GM12878 (cell line): ENCODE data around the gene BAK1. TPM values are rescaled to one million over a fixed set of nuclear protein-coding genes. Genes with fewer than 3 reads are reported as not detected.

Experiments used
- BHLHE40 ChIP-seq, 2 experiments: fragments of 450-650 bp in 1 of 2; IDR thresholded peaks; 2 replicates each; pipeline ENCODE4 v1.6.1; 2011 to 2017; ENCODE audit warnings: low read depth in 2 of 2, borderline replicate concordance in 1 of 2, improper control_type of control experiment in 1 of 2, low read length in 1 of 2, mild to moderate bottlenecking in 1 of 2
- BRCA1 ChIP-seq: IDR thresholded peaks from 2 replicates; pipeline ENCODE4 v1.6.1; 2011; ENCODE audit warnings: low read depth, low read length, improper control_type of control experiment
- GATAD2B ChIP-seq: fragments of 450-650 bp; conservative IDR thresholded peaks from 2 replicates; pipeline ENCODE4 v1.6.1; 2017; ENCODE audit warnings: low read depth, mild to moderate bottlenecking, moderate library complexity
- MEF2B ChIP-seq: fragments of 450-650 bp; IDR thresholded peaks from 2 replicates; pipeline ENCODE4 v1.6.1; 2018; ENCODE audit warnings: mild to moderate bottlenecking, moderate library complexity; ENCODE audit not compliant: partially characterized antibody, poor library complexity, severe bottlenecking
- MTA3 ChIP-seq: IDR thresholded peaks from 2 replicates; pipeline ENCODE4 v1.6.1; 2012; ENCODE audit warnings: low read length, inconsistent platforms, borderline replicate concordance
- RAD21 ChIP-seq: IDR thresholded peaks from 2 replicates; pipeline ENCODE4 v1.6.1; 2011; ENCODE audit warnings: mild to moderate bottlenecking, low read depth, low read length, moderate library complexity; ENCODE audit not compliant: insufficient read depth
- SREBF1 ChIP-seq: IDR thresholded peaks from 2 replicates; pipeline ENCODE4 v1.6.1; 2012; ENCODE audit warnings: mild to moderate bottlenecking, low read length
- ZZZ3 ChIP-seq: IDR thresholded peaks from 2 replicates; pipeline ENCODE4 v1.6.1; 2011; ENCODE audit warnings: low read depth; ENCODE audit not compliant: control insufficient read depth, insufficient read length
- polyA plus RNA-seq, 11 experiments: library from polyadenylated mRNA; depleted of rRNA in 4 of 11; unstranded in 6 of 11; stranded (reverse) in 5 of 11; fragments of >200 nt; fragmentation: Nextera tagmentation in 4 of 11; fragmentation: Illumina TruSeq in 1 of 11; extraction: Ambion mirVana in 4 of 11; extraction: Trizol in 1 of 11; gene quantifications; 1 replicate in 1 of 11; 2 replicates in 10 of 11; pipeline versions ENCODE4 v1.2.1 to v1.2.3, GENCODE V29; 2011 to 2016; ENCODE audit warnings: inconsistent platforms in 2 of 11, missing spikeins in 2 of 11, low read depth in 1 of 11
- total RNA-seq, 4 experiments: library from RNA; depleted of rRNA in 3 of 4; stranded (reverse); fragments of >200 nt in 3 of 4; fragmentation: Illumina TruSeq in 1 of 4; extraction: Trizol in 1 of 4; gene quantifications; 2 replicates each; pipeline versions ENCODE4 v1.2.1 to v1.2.3, GENCODE V29; 2013 to 2021
- TF ChIP-seq, protein P1 (sequence below): fragments of 450-650 bp; IDR thresholded peaks from 2 replicates; pipeline ENCODE4 v1.6.1; 2017; ENCODE audit warnings: borderline replicate concordance
- TF ChIP-seq, protein P2 (sequence below), 3 experiments: IDR thresholded peaks in 2 of 3; conservative IDR thresholded peaks in 1 of 3; 2 replicates each; pipeline ENCODE4 v1.5.1; 2011; ENCODE audit warnings: low read depth in 3 of 3, low read length in 3 of 3, mild to moderate bottlenecking in 3 of 3, control low read depth in 2 of 3, moderate library complexity in 2 of 3, inconsistent platforms in 1 of 3, mixed read lengths in 1 of 3; ENCODE audit not compliant: control insufficient read depth in 2 of 3, insufficient read depth in 1 of 3; ENCODE audit errors: extremely low read depth in 1 of 3
- TF ChIP-seq, protein P3 (sequence below): fragments of 450-650 bp; IDR thresholded peaks from 2 replicates; pipeline ENCODE4 v1.6.1; 2017; ENCODE audit warnings: mild to moderate bottlenecking
- TF ChIP-seq, protein P4 (sequence below): fragments of 450-650 bp; IDR thresholded peaks from 2 replicates; pipeline ENCODE4 v1.6.1; 2016; ENCODE audit warnings: mild to moderate bottlenecking, moderate library complexity, borderline replicate concordance
- TF ChIP-seq, protein P5 (sequence below): fragments of 450-650 bp; conservative IDR thresholded peaks from 2 replicates; pipeline ENCODE4 v1.6.1; 2017; ENCODE audit warnings: mild to moderate bottlenecking, moderate library complexity
- TF ChIP-seq, protein P6 (sequence below): fragments of 450-650 bp; IDR thresholded peaks from 2 replicates; pipeline ENCODE4 v1.6.1; 2017; ENCODE audit warnings: low read depth, mild to moderate bottlenecking, moderate library complexity

BAK1 gene
- total and polyA plus RNA-seq, 10 of the 15 experiments (the other 5 are each of a cell fraction or from before 2014, with no cell fraction given): 6.3 to 65.8 (median 29.6) TPM

DNA sequence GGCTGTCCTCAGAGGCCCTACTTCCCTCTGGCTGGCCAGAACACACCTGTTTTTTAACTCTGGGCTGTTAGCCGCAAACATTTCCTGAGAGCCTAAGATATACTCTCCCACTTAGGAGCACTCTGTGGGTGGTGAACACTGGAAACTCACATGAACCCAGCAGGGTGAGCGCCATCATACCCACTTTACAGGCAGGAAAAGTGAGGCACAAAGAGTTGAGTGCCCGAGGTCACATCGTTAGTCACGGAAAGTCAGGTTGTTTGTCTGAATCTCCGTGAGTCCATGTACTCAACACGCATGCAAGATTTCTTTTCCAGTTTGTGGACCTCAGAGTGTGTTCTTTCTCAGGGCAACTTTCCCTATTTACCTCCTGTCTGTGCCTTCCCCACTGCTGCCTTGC, 1.9 kb downstream of the BAK1 start (continued):
- TF ChIP-seq, protein P1, sequence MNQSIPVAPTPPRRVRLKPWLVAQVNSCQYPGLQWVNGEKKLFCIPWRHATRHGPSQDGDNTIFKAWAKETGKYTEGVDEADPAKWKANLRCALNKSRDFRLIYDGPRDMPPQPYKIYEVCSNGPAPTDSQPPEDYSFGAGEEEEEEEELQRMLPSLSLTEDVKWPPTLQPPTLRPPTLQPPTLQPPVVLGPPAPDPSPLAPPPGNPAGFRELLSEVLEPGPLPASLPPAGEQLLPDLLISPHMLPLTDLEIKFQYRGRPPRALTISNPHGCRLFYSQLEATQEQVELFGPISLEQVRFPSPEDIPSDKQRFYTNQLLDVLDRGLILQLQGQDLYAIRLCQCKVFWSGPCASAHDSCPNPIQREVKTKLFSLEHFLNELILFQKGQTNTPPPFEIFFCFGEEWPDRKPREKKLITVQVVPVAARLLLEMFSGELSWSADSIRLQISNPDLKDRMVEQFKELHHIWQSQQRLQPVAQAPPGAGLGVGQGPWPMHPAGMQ: no peak
- TF ChIP-seq, protein P2, sequence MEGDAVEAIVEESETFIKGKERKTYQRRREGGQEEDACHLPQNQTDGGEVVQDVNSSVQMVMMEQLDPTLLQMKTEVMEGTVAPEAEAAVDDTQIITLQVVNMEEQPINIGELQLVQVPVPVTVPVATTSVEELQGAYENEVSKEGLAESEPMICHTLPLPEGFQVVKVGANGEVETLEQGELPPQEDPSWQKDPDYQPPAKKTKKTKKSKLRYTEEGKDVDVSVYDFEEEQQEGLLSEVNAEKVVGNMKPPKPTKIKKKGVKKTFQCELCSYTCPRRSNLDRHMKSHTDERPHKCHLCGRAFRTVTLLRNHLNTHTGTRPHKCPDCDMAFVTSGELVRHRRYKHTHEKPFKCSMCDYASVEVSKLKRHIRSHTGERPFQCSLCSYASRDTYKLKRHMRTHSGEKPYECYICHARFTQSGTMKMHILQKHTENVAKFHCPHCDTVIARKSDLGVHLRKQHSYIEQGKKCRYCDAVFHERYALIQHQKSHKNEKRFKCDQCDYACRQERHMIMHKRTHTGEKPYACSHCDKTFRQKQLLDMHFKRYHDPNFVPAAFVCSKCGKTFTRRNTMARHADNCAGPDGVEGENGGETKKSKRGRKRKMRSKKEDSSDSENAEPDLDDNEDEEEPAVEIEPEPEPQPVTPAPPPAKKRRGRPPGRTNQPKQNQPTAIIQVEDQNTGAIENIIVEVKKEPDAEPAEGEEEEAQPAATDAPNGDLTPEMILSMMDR (IDR thresholded peaks at IDR 0.05 in 2 of 3, conservative IDR thresholded peaks at IDR 0.05 in 1 of 3; ENCODE audit: control insufficient read depth in 2 of 3, extremely low read depth in 1 of 3, insufficient read depth in 1 of 3, low read depth in 3 of 3, low read length in 3 of 3): no peak
- TF ChIP-seq GATAD2B: no peak
- TF ChIP-seq BRCA1: no peak
- TF ChIP-seq, protein P3, sequence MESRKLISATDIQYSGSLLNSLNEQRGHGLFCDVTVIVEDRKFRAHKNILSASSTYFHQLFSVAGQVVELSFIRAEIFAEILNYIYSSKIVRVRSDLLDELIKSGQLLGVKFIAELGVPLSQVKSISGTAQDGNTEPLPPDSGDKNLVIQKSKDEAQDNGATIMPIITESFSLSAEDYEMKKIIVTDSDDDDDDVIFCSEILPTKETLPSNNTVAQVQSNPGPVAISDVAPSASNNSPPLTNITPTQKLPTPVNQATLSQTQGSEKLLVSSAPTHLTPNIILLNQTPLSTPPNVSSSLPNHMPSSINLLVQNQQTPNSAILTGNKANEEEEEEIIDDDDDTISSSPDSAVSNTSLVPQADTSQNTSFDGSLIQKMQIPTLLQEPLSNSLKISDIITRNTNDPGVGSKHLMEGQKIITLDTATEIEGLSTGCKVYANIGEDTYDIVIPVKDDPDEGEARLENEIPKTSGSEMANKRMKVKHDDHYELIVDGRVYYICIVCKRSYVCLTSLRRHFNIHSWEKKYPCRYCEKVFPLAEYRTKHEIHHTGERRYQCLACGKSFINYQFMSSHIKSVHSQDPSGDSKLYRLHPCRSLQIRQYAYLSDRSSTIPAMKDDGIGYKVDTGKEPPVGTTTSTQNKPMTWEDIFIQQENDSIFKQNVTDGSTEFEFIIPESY: no peak
- TF ChIP-seq BHLHE40 (IDR thresholded peaks at IDR 0.05; ENCODE audit: borderline replicate concordance in 1 of 2, low read depth in 2 of 2, low read length in 1 of 2): no peak
- TF ChIP-seq ZZZ3: no peak
- TF ChIP-seq, protein P4, sequence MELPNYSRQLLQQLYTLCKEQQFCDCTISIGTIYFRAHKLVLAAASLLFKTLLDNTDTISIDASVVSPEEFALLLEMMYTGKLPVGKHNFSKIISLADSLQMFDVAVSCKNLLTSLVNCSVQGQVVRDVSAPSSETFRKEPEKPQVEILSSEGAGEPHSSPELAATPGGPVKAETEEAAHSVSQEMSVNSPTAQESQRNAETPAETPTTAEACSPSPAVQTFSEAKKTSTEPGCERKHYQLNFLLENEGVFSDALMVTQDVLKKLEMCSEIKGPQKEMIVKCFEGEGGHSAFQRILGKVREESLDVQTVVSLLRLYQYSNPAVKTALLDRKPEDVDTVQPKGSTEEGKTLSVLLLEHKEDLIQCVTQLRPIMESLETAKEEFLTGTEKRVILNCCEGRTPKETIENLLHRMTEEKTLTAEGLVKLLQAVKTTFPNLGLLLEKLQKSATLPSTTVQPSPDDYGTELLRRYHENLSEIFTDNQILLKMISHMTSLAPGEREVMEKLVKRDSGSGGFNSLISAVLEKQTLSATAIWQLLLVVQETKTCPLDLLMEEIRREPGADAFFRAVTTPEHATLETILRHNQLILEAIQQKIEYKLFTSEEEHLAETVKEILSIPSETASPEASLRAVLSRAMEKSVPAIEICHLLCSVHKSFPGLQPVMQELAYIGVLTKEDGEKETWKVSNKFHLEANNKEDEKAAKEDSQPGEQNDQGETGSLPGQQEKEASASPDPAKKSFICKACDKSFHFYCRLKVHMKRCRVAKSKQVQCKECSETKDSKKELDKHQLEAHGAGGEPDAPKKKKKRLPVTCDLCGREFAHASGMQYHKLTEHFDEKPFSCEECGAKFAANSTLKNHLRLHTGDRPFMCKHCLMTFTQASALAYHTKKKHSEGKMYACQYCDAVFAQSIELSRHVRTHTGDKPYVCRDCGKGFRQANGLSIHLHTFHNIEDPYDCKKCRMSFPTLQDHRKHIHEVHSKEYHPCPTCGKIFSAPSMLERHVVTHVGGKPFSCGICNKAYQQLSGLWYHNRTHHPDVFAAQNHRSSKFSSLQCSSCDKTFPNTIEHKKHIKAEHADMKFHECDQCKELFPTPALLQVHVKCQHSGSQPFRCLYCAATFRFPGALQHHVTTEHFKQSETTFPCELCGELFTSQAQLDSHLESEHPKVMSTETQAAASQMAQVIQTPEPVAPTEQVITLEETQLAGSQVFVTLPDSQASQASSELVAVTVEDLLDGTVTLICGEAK: no peak
- no peak for TF ChIP-seq MTA3
- no peak for TF ChIP-seq RAD21
- no peak for TF ChIP-seq MEF2B
- no peak for TF ChIP-seq SREBF1
- TF ChIP-seq, protein P5, sequence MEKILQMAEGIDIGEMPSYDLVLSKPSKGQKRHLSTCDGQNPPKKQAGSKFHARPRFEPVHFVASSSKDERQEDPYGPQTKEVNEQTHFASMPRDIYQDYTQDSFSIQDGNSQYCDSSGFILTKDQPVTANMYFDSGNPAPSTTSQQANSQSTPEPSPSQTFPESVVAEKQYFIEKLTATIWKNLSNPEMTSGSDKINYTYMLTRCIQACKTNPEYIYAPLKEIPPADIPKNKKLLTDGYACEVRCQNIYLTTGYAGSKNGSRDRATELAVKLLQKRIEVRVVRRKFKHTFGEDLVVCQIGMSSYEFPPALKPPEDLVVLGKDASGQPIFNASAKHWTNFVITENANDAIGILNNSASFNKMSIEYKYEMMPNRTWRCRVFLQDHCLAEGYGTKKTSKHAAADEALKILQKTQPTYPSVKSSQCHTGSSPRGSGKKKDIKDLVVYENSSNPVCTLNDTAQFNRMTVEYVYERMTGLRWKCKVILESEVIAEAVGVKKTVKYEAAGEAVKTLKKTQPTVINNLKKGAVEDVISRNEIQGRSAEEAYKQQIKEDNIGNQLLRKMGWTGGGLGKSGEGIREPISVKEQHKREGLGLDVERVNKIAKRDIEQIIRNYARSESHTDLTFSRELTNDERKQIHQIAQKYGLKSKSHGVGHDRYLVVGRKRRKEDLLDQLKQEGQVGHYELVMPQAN: 0 out of 2 replicates have a peak, but pooled peaks have one; percentile 46
- TF ChIP-seq, protein P6, sequence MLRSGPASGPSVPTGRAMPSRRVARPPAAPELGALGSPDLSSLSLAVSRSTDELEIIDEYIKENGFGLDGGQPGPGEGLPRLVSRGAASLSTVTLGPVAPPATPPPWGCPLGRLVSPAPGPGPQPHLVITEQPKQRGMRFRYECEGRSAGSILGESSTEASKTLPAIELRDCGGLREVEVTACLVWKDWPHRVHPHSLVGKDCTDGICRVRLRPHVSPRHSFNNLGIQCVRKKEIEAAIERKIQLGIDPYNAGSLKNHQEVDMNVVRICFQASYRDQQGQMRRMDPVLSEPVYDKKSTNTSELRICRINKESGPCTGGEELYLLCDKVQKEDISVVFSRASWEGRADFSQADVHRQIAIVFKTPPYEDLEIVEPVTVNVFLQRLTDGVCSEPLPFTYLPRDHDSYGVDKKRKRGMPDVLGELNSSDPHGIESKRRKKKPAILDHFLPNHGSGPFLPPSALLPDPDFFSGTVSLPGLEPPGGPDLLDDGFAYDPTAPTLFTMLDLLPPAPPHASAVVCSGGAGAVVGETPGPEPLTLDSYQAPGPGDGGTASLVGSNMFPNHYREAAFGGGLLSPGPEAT: no peak
